ENCODE results near the gene PRSS38.

Gene PRSS38

GRCh38 chr1:227786673-227787512 is 28.6 kb upstream of the PRSS38 start:
- Mint-ChIP-seq H3K4me3 (peak overlapping the region; percentile 77), H3K27ac (peak overlapping the region; percentile 48), H3K9me3 (no peaks in the 10 kb centered on the region), H3K36me3 (peaks cover 14% of the 10 kb centered on the region), H3K4me1 (peaks cover 29% of the 10 kb centered on the region)
- DNase-seq (ENCODE audit: low spot score in 2 of 2) (peak in 1 of 2 donors; percentile 51), ATAC-seq (no peak)

GRCh38 chr1:227787513-227788270 is 27.8 kb upstream of the PRSS38 start:
- Mint-ChIP-seq H3K4me1 (peaks cover 29% of the 10 kb centered on the region), H3K4me3 (peak overlapping the region; percentile 77), H3K27ac (peak overlapping the region; percentile 48), H3K36me3 (peaks cover 6% of the 10 kb centered on the region), H3K9me3 (no peaks in the 10 kb centered on the region)
- DNase-seq (ENCODE audit: low spot score in 2 of 2) (peak; percentile 74 to 92), ATAC-seq (peak; percentile 93)

DNA sequence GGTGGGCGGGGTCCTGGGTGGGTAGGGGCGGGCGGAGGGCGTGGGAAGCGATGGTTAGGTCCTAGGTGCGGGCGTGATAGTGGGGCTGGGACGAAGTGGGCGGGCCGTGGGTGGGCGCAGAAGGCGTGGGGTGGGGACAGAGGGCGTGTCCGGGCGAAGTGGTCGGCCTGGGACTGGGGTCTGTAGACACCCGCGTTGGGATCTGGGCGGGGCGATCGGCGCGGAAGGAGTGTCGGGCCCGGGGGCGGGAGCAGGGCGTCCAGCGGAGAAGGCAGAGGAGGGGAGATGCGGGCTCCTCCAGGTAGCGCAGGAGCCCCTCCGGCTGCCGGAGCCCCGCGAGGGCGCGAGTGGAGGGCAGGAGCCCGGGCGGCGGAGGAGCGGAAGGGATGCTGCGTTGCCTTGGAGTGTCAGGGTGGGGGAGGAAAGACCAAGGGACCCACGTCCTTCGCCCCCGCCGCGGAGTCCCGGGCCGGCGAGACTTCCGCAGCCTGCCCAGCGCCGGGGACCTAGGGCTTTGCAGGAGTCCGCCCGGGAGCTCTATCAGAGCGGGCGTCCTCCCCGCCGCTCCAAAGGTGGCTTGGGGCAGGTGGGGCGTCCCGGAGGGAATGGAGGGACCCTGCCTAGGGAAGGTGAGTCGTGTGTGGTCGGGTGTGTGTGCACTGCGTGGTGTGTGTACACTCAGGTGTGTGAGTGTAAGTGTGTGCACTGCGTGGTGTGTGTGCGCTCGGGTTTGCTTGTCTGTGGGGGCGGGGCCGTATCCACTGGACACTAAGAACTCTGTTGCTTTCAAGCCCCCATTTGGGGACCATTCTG is 27.0 kb upstream of the PRSS38 start:
- H3K27ac Mint-ChIP-seq: peak overlapping the region; percentile 48
- H3K36me3 Mint-ChIP-seq: peaks cover 6% of the 10 kb centered on the region
- DNase-seq (ENCODE audit: low spot score in 2 of 2): peak; percentile 62 to 89
- no peaks in the 10 kb centered on the region for H3K9me3 Mint-ChIP-seq
- peaks cover 29% of the 10 kb centered on the region for H3K4me1 Mint-ChIP-seq
- ATAC-seq: peak; percentile 79
- peak overlapping the region; percentile 77 for H3K4me3 Mint-ChIP-seq

GRCh38 chr1:227789084-227790033 is 26.1 kb upstream of the PRSS38 start:
- peak in 1 of 2 donors; percentile 54 for DNase-seq (ENCODE audit: low spot score in 2 of 2)
- ATAC-seq: no peak
- Mint-ChIP-seq H3K4me1 (peaks cover 29% of the 10 kb centered on the region), H3K36me3 (peaks cover 6% of the 10 kb centered on the region), H3K4me3 (peak overlapping the region; percentile 77), H3K27ac (no peak overlapping the region), H3K9me3 (no peaks in the 10 kb centered on the region)

DNA sequence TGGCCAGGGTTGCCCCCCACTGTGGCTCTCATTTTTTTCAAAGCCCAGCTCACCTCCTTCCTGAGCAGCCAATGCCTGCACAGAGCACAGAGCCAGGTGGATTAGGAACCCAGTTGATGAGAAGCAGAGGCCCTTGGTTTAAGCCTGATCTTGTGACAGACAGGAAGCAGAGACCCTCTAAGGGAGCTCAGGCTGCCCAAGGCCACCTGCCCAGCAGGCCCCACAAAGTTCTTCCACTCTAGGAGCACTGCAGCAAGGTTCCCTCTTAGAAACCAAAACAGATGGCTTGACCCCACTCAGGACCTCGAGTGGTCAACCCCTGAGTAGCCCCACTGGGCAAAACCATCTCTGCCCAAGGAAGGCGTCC is 25.5 kb upstream of the PRSS38 start:
- H3K4me3 Mint-ChIP-seq: no peak overlapping the region
- DNase-seq (ENCODE audit: low spot score in 2 of 2) (no peak), ATAC-seq (no peak)
- H3K9me3 Mint-ChIP-seq: no peaks in the 10 kb centered on the region
- peaks cover 29% of the 10 kb centered on the region for H3K4me1 Mint-ChIP-seq
- H3K27ac Mint-ChIP-seq: no peak overlapping the region
- peaks cover 6% of the 10 kb centered on the region for H3K36me3 Mint-ChIP-seq

DNA sequence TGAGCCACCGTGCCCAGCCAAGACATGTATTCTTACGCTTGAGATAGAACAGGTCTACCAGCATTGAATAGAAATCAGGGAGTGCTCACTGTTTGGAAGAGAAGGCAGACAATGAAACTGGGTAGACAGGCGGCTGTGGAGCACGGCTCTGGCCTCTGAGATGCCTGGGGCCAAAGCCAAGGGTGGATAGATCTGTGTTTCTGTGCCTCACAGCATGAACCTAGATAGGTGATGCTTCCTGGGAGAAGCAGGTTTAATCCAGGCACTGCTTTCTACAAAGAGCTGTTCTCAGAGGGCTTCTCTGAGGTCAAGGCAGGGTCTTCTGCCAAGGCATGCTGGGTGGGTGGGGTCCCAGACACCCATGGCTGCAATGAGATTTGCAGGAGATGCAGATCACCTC is 24.6 kb upstream of the PRSS38 start:
- DNase-seq (ENCODE audit: low spot score in 2 of 2): no peak
- no peak overlapping the region for H3K27ac Mint-ChIP-seq
- H3K4me1 Mint-ChIP-seq: peaks cover 29% of the 10 kb centered on the region
- no peak overlapping the region for H3K4me3 Mint-ChIP-seq
- ATAC-seq: no peak
- peaks cover 6% of the 10 kb centered on the region for H3K36me3 Mint-ChIP-seq
- no peaks in the 10 kb centered on the region for H3K9me3 Mint-ChIP-seq

GRCh38 chr1:227791425-227792143 is 23.9 kb upstream of the PRSS38 start:
- H3K4me3 Mint-ChIP-seq: no peak overlapping the region
- ATAC-seq: no peak
- H3K9me3 Mint-ChIP-seq: no peaks in the 10 kb centered on the region
- H3K4me1 Mint-ChIP-seq: peaks cover 24% of the 10 kb centered on the region
- H3K27ac Mint-ChIP-seq: no peak overlapping the region
- peaks cover 6% of the 10 kb centered on the region for H3K36me3 Mint-ChIP-seq
- DNase-seq (ENCODE audit: low spot score in 2 of 2): peak in 1 of 2 donors; percentile 44

GRCh38 chr1:227792216-227793078 is 23.0 kb upstream of the PRSS38 start:
- ATAC-seq: no peak
- H3K4me1 Mint-ChIP-seq: peaks cover 17% of the 10 kb centered on the region

DNA sequence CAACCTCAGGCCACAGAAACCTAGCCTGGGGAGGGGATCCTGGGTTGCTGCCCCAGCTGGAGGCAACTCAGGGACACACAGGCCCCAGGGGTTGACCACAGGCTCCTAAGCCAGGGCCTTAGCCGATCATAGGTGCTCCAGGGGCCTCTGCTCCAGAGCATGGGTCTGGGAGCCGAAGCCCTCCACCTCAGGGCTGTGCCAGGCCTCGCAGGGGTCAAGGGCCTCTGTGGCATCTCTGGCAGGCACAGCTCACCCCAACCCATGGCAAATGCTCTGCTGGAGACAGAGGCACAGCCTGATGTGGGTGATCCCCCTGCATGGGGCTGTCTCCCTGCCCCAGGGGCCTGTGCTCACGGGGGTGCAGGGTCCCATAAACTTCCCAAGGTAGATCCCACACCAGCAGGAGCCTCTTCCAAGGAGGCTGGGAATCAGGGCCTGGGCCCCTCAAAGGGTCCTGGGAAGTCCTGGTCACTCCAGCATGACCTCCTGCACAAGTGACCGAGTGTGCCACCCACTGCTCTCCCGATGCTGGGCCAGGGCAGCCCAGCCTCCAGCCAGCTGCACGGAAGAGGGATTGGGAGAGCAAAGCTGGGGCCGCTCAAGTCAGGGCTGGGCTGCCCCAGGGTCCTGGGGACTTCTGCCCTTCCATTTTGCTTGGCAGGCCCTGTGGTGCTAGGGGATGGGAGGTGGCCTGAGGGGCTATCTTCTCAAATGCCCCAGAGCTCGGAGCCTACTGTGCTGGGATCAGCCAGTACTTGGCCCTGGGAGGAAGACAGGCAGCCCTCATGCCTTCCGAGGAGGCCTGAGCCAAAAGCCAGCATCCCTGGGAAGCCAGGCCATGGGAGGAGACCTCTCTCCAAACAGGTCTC is 22.2 kb upstream of the PRSS38 start:
- peak in 1 of 2 donors; percentile 47 for DNase-seq (ENCODE audit: low spot score in 2 of 2)
- no peaks in the 10 kb centered on the region for H3K9me3 Mint-ChIP-seq
- ATAC-seq: no peak

More at GRCh38 chr1:227792216-227793078, 23.0 kb upstream of the PRSS38 start:
- Mint-ChIP-seq H3K36me3 (no peaks in the 10 kb centered on the region), H3K27ac (peak overlapping the region; percentile 68), H3K4me3 (no peak overlapping the region), H3K9me3 (no peaks in the 10 kb centered on the region)
- DNase-seq (ENCODE audit: low spot score in 2 of 2): peak in 1 of 2 donors; percentile 46

GRCh38 chr1:227793948-227794816 is 21.3 kb upstream of the PRSS38 start:
- Mint-ChIP-seq H3K4me3 (no peak overlapping the region), H3K27ac (no peak overlapping the region), H3K9me3 (no peaks in the 10 kb centered on the region), H3K36me3 (no peaks in the 10 kb centered on the region), H3K4me1 (peaks cover 9% of the 10 kb centered on the region)
- DNase-seq (ENCODE audit: low spot score in 2 of 2) (peak in 1 of 2 donors; percentile 47), ATAC-seq (no peak)

More for the DNA sequence above, 22.2 kb upstream of the PRSS38 start:
- Mint-ChIP-seq H3K36me3 (no peaks in the 10 kb centered on the region), H3K27ac (peak overlapping the region; percentile 68), H3K4me3 (no peak overlapping the region), H3K4me1 (peaks cover 14% of the 10 kb centered on the region)

- peaks cover 5% of the 10 kb centered on the region for H3K4me1 Mint-ChIP-seq
- DNase-seq (ENCODE audit: low spot score in 2 of 2): no peak
- no peaks in the 10 kb centered on the region for H3K9me3 Mint-ChIP-seq
- H3K27ac Mint-ChIP-seq: no peak overlapping the region
- ATAC-seq: no peak
- H3K4me3 Mint-ChIP-seq: no peak overlapping the region
- no peaks in the 10 kb centered on the region for H3K36me3 Mint-ChIP-seq
These were observed 20.7 kb upstream of the PRSS38 start for GRCh38 chr1:227794817-227795192.

GRCh38 chr1:227795732-227796131 is 19.7 kb upstream of the PRSS38 start:
- no peak for ATAC-seq
- no peak for DNase-seq (ENCODE audit: low spot score in 2 of 2)
- H3K9me3 Mint-ChIP-seq: no peaks in the 10 kb centered on the region
- no peaks in the 10 kb centered on the region for H3K36me3 Mint-ChIP-seq
- H3K27ac Mint-ChIP-seq: peak overlapping the region; percentile 7
- H3K4me1 Mint-ChIP-seq: peaks cover 5% of the 10 kb centered on the region
- H3K4me3 Mint-ChIP-seq: no peak overlapping the region
